Coronary artery (tissue), 2 donors: Measurements from ENCODE around the gene RCN1.

Experiments
- DNase-seq: peaks from one replicate; pipeline ENCODE4 v3.0.0-alpha.2; 2017; ENCODE audit warnings: low spot score
- H3K27ac ChIP-seq, 2 donors: fragments of 200-600 bp; sonication (generic); one replicate each; pipeline ENCODE4 v1.5.1; 2016 to 2019
- H3K4me3 ChIP-seq: fragments of 200-600 bp; sonication (generic); 2 replicates; pipeline ENCODE4 v1.5.1; 2016; ENCODE audit warnings: mild to moderate bottlenecking, moderate library complexity
- TF ChIP-seq, protein P1 (sequence below): fragments of 200-600 bp; sonication (generic); IDR thresholded peaks from one replicate; pipeline ENCODE4 v1.5.1; 2019; ENCODE audit warnings: antibody characterized with exemption

Gene RCN1

DNA sequence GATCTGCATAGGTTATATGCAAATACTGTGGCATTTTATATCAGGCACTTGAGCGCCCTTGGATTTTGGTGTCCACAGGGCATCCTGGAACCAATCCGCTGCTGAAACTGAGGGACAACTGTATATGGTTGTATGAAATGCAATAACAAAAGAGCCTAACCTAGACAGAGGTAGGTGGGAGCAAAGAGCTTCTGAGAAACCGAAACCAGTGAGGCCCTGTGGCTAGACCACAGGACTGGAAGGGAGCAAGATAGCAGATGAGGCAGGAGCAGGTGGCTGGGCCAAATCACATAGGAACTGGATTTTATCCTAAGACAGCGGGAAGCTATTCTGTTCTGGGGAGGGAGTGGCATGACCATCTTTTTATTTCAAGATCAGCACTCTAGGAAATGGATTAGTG lies 30.1 kb downstream of the RCN1 start:
- no peak for DNase-seq
- H3K4me3 ChIP-seq, result no peak overlapping the region
- TF ChIP-seq, protein P1, sequence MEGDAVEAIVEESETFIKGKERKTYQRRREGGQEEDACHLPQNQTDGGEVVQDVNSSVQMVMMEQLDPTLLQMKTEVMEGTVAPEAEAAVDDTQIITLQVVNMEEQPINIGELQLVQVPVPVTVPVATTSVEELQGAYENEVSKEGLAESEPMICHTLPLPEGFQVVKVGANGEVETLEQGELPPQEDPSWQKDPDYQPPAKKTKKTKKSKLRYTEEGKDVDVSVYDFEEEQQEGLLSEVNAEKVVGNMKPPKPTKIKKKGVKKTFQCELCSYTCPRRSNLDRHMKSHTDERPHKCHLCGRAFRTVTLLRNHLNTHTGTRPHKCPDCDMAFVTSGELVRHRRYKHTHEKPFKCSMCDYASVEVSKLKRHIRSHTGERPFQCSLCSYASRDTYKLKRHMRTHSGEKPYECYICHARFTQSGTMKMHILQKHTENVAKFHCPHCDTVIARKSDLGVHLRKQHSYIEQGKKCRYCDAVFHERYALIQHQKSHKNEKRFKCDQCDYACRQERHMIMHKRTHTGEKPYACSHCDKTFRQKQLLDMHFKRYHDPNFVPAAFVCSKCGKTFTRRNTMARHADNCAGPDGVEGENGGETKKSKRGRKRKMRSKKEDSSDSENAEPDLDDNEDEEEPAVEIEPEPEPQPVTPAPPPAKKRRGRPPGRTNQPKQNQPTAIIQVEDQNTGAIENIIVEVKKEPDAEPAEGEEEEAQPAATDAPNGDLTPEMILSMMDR, result no peak
- no peak overlapping the region for H3K27ac ChIP-seq

GRCh38 chr11:32122200-32122599 lies 31.3 kb downstream of the RCN1 start:
- TF ChIP-seq, protein P1, result no peak
- H3K27ac ChIP-seq, result no peak overlapping the region
- no peak overlapping the region for H3K4me3 ChIP-seq
- no peak for DNase-seq

GRCh38 chr11:32131321-32131720 lies 40.4 kb downstream of the RCN1 start:
- TF ChIP-seq, protein P1, result no peak
- H3K4me3 ChIP-seq, result no peak overlapping the region
- no peak for DNase-seq
- H3K27ac ChIP-seq, result no peak overlapping the region

- no peak overlapping the region for H3K27ac ChIP-seq
- no peak overlapping the region for H3K4me3 ChIP-seq
- TF ChIP-seq, protein P1, result no peak
- DNase-seq, result no peak
These were observed 45.8 kb downstream of the RCN1 start for GRCh38 chr11:32136657-32137056.

DNA sequence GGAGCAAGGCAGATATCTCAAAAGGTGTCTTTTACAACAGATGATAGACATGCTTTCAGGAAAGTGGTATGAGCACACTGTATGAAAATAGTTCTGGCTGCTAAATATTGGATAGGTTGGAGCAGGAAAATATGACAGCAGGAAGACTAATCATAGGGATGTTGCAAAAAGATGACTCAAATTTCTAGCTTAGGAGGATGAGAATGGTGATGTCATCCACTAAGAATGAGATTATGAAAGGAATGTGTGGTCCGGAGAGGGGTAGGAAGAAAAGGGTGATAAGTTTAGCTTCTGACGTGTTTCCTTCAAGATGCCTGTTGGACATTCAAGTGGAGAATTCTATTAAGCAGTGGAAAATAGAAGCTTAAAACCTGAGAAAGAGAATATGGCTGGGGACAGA lies 46.4 kb downstream of the RCN1 start:
- no peak for DNase-seq
- TF ChIP-seq, protein P1, result no peak
- no peak overlapping the region for H3K27ac ChIP-seq

DNA sequence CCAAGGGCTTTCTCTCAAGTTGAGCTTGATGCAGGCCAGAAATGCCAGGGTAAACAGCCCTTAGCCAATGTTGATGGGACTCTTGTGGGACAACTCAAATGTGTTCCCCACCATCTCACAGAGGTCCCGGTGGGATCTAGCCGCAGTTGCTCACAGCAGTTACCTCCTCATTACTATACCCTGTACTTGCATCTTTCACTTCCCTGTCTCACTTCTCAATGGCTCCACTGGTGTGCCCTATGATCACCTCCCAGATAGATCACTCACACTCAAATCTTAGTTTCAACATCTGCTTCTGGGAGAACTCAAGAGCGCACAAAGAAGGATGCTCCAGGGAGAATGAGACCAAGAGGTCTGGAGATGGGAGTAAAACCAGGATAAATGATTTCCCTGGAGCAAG lies 47.0 kb downstream of the RCN1 start:
- Histone ChIP-seq H3K27ac (no peak overlapping the region), H3K4me3 (no peak overlapping the region)
- TF ChIP-seq, protein P1, result no peak
- no peak for DNase-seq

More for the DNA sequence above, 46.4 kb downstream of the RCN1 start:
- H3K4me3 ChIP-seq, result no peak overlapping the region

- Histone ChIP-seq H3K27ac (no peak overlapping the region), H3K4me3 (no peak overlapping the region)
- TF ChIP-seq, protein P1, result no peak
- DNase-seq, result no peak
These were observed 48.0 kb downstream of the RCN1 start for GRCh38 chr11:32138902-32139301.
